Ovary (tissue), 9 donors: Measurements from ENCODE around the gene NRARP. TPM values are rescaled to one million over a fixed set of nuclear protein-coding genes. Genes with fewer than 3 reads are reported as not detected.

Experiments used
- DNase-seq, 5 donors: peaks; one replicate each; pipeline ENCODE4 v3.0.0-alpha.2; 2019 to 2020
- H3K27ac ChIP-seq, 2 donors: fragments of 200-600 bp; one replicate each; pipeline versions ENCODE4 v1.5.1 to v1.8.0; 2019 to 2022
- H3K27me3 ChIP-seq: fragments of 200-600 bp; one replicate; pipeline ENCODE4 v1.8.0; 2022
- H3K36me3 ChIP-seq: fragments of 200-600 bp; sonication (generic); one replicate; pipeline ENCODE4 v1.5.1; 2019
- H3K4me1 ChIP-seq: one replicate; pipeline ENCODE4 v1.8.1; 2013; ENCODE audit warnings: mild to moderate bottlenecking, moderate library complexity; ENCODE audit not compliant: insufficient read depth
- H3K4me3 ChIP-seq: fragments of 200-600 bp; sonication (generic); one replicate; pipeline ENCODE4 v1.5.1; 2017
- H3K9me3 ChIP-seq, 2 donors: fragments of 200-600 bp in 1 of 2; sonication (generic) in 1 of 2; one replicate each; pipeline versions ENCODE4 v1.5.1 to v1.8.1; 2013 to 2019; ENCODE audit warnings: mild to moderate bottlenecking in 1 of 2, moderate library complexity in 1 of 2
- CTCF ChIP-seq, 3 donors: fragments of 450-650 bp in 2 of 3; fragments of 200-600 bp in 1 of 3; IDR thresholded peaks; one replicate each; pipeline versions ENCODE4 v1.5.1 to v1.8.0; 2016 to 2022; ENCODE audit warnings: antibody characterized with exemption in 3 of 3, mild to moderate bottlenecking in 1 of 3
- EP300 ChIP-seq: sonication (generic); formaldehyde crosslinking; IDR thresholded peaks from one replicate; pipeline ENCODE4 v1.6.1; 2017; ENCODE audit warnings: antibody characterized with exemption
- POLR2A ChIP-seq: fragments of 450-650 bp; IDR thresholded peaks from one replicate; pipeline ENCODE4 v1.6.1; 2017; ENCODE audit warnings: antibody characterized with exemption, mild to moderate bottlenecking, moderate library complexity
- WGBS, 3 donors: extraction: QIAGEN DNeasy Blood & Tissue Kit in 1 of 3; methylation state at CpG; one replicate each; pipeline versions ENCODE4 v1.1.5 to v1.1.7; 2013 to 2017; 5-methylcytosine and 5-hydroxymethylcytosine counted together
- intact Hi-C, 4 donors: fragments of 100-400 bp; cut with DNase I; formaldehyde crosslinking; loops; one replicate each; pipeline versions ENCODE4 v1.11.0 to v1.15.1; 2022 to 2023
- polyA plus RNA-seq, 2 donors: library from polyadenylated mRNA; stranded (reverse); fragments of 200-250 nt in 1 of 2; fragments of 350-450 nt in 1 of 2; fragmentation: Illumina TruSeq in 1 of 2; extraction: RNeasy Lipid Tissue Mini Kit (QIAGEN cat#74804) in 1 of 2; gene quantifications; one replicate each; pipeline ENCODE4 v1.2.3, GENCODE V29; 2013 to 2014
- total RNA-seq, 7 donors: library from RNA; depleted of rRNA in 2 of 7; stranded (reverse); fragments of >200 nt in 2 of 7; fragmentation: NEBNext Ultra II Directional in 3 of 7; extraction: Animal tissue kit (Norgen Biotek cat#: 25700) in 3 of 7; gene quantifications; one replicate each; pipeline versions ENCODE4 v1.1.0 to v1.2.4, GENCODE V29; 2016 to 2023
- donor health status: DM: no; HTN: no; CAD: no; lungs with moderate emphysema.
- donor health status: DM: no; HTN: no; CAD: no.
- donor health status: Bipolar disorder and iron deficiency.
- donor health status: DM: yes; HTN: yes; CAD: no.
- donor health status: DM: no; HTN: no; CAD: no.
- donor health status: DM: yes; HTN: yes; CAD: no.

NRARP gene
- total and polyA plus RNA-seq, 9 donors = 1.3 to 13.8 (median 3.7) TPM

DNA sequence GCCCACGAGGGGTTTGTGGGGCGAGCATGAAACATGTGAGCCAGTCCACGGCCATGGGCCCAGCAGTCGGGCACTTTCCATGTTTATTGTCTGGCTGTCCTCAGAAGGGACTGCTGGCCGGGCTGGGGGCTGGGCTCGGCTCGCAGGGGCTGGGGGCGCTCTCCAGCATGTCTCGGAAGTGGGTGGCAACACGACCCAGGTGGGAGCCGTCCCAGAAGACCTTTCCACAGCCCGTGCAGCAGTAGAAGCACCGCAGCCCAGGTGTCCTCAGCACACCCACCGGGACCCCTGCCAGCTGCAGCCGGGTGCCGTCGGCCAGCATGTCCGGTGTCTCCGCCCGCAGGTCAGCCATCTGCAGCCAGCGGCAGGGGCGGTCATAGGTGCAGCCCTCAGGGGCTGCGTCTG is 4.8 kb upstream of the NRARP start:
- H3K27ac ChIP-seq = no peak overlapping the region
- peak in 3 of 5 donors; percentile 42 to 53 (median 45) for DNase-seq
- H3K9me3 ChIP-seq = no peaks in the 10 kb centered on the region
- TF ChIP-seq POLR2A = no peak
- no peak for TF ChIP-seq EP300
- TF ChIP-seq CTCF (IDR thresholded peaks at IDR 0.05) = no peak
- peaks cover 5% of the 10 kb centered on the region for H3K27me3 ChIP-seq
- no peak overlapping the region for H3K4me3 ChIP-seq
- intact Hi-C loops = no loop called here
- H3K36me3 ChIP-seq = no peaks in the 10 kb centered on the region
- H3K4me1 ChIP-seq = peaks cover 19% of the 10 kb centered on the region
- WGBS, 3 donors = 5 to 17% (median 7%) methylated on average over 17 to 23 of the region's 23 CpGs

- WGBS, 3 donors = 7 to 23% (median 8%) methylated on average over 22 to 30 of the region's 30 CpGs
- TF ChIP-seq POLR2A = no peak
- no peak for TF ChIP-seq CTCF (IDR thresholded peaks at IDR 0.05)
- no peak for TF ChIP-seq EP300
- peak in 4 of 5 donors; percentile 10 to 57 (median 44) for DNase-seq
- intact Hi-C loops = no loop called here
- Histone ChIP-seq H3K36me3 (no peaks in the 10 kb centered on the region), H3K9me3 (no peaks in the 10 kb centered on the region), H3K4me3 (no peak overlapping the region), H3K27me3 (peaks cover 5% of the 10 kb centered on the region), H3K27ac (no peak overlapping the region), H3K4me1 (peaks cover 19% of the 10 kb centered on the region)
These were observed 4.2 kb upstream of the NRARP start for GRCh38 chr9:137306066-137306849.

DNA sequence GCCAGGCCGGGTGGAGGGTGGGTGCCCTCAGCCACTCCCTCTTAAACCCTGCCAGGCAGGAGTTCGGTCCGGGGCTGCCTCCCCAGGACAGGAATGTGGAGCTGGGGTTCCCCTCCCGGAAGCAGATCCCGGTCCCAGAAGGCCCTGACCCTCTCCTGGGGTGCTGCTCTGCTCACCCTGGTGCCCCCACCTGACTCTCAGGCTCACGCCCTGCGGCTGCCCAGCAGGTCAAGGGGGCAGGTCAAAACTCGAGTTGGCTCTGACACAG is 3.7 kb upstream of the NRARP start:
- intact Hi-C loops = no loop called here

GRCh38 chr9:137305060-137305797 is 3.2 kb upstream of the NRARP start:
- 7 to 15% (median 12%) methylated on average over 36 of the region's 36 CpGs for WGBS, 3 donors
- H3K4me1 ChIP-seq = peaks cover 19% of the 10 kb centered on the region
- H3K36me3 ChIP-seq = no peaks in the 10 kb centered on the region
- intact Hi-C loops = no loop called here
- no peak overlapping the region for H3K27ac ChIP-seq
- H3K9me3 ChIP-seq = no peaks in the 10 kb centered on the region
- TF ChIP-seq CTCF (IDR thresholded peaks at IDR 0.05) (no peak), POLR2A (no peak), EP300 (no peak)
- H3K4me3 ChIP-seq = peak overlapping the region; percentile 3
- H3K27me3 ChIP-seq = peaks cover 5% of the 10 kb centered on the region
- peak; percentile 26 to 63 (median 47) for DNase-seq

More for the DNA sequence above, 3.7 kb upstream of the NRARP start:
- peak in 1 of 5 donors; percentile 43 for DNase-seq
- H3K36me3 ChIP-seq = no peaks in the 10 kb centered on the region
- TF ChIP-seq EP300 (no peak), POLR2A (no peak), CTCF (IDR thresholded peaks at IDR 0.05) (no peak)
- H3K27me3 ChIP-seq = peaks cover 5% of the 10 kb centered on the region
- no peak overlapping the region for H3K4me3 ChIP-seq
- no peaks in the 10 kb centered on the region for H3K9me3 ChIP-seq
- H3K4me1 ChIP-seq = peaks cover 19% of the 10 kb centered on the region
- H3K27ac ChIP-seq = no peak overlapping the region
- WGBS, 3 donors = 5 to 19% (median 8%) methylated on average over 7 to 8 of the region's 8 CpGs
